H1 (cell line): Measurements from ENCODE around the gene SLC26A4.

Experiments
- CBX5 ChIP-seq: fragments of 300-800, 300-1000 bp; sonication (generic); IDR thresholded peaks from 2 replicates; pipeline ENCODE4 v1.7.1; 2016; ENCODE audit warnings: antibody characterized with exemption, low read length, low read depth
- JUND ChIP-seq: IDR thresholded peaks from 2 replicates; pipeline ENCODE4 v1.6.1; 2011; ENCODE audit warnings: mild to moderate bottlenecking, improper control_type of control experiment, low read length
- SIX5 ChIP-seq: IDR thresholded peaks from 2 replicates; pipeline ENCODE4 v1.6.1; 2011; ENCODE audit warnings: mild to moderate bottlenecking, low read depth, low read length
- TAF1 ChIP-seq: IDR thresholded peaks from 2 replicates; pipeline ENCODE4 v1.6.1; 2011; ENCODE audit warnings: mild to moderate bottlenecking, low read depth, low read length
- TF ChIP-seq, protein P1 (sequence below), 3 experiments: IDR thresholded peaks; 1 replicate in 2 of 3; 2 replicates in 1 of 3; pipeline versions ENCODE4 v1.5.1 to v1.6.1; 2011; ENCODE audit warnings: low read length in 3 of 3, mild to moderate bottlenecking in 3 of 3, inconsistent platforms in 2 of 3, low read depth in 1 of 3, moderate library complexity in 1 of 3; ENCODE audit not compliant: insufficient read depth in 1 of 3; ENCODE audit errors: control extremely low read depth in 1 of 3

DNA sequence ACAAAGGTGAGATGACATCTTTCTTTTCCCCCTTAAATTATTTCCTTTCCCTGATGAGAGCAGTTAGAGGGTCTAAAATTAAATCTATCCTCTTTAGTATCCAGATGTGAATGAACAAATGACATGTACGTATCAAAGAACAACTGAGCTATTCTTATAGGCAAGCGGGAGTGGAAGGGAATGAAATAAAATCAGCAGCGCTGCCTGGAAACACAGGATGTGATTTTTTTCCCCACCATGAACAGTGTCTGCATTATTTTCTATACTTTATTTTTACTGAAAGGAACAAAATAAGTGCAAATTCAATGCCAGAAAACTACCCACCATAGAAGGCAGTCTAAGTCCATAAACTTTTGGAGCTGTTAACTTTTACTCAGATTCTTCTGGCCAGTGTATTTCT, 40.6 kb downstream of the SLC26A4 start:
- TF ChIP-seq JUND: no peak
- TF ChIP-seq CBX5: no peak
- TF ChIP-seq, protein P1, sequence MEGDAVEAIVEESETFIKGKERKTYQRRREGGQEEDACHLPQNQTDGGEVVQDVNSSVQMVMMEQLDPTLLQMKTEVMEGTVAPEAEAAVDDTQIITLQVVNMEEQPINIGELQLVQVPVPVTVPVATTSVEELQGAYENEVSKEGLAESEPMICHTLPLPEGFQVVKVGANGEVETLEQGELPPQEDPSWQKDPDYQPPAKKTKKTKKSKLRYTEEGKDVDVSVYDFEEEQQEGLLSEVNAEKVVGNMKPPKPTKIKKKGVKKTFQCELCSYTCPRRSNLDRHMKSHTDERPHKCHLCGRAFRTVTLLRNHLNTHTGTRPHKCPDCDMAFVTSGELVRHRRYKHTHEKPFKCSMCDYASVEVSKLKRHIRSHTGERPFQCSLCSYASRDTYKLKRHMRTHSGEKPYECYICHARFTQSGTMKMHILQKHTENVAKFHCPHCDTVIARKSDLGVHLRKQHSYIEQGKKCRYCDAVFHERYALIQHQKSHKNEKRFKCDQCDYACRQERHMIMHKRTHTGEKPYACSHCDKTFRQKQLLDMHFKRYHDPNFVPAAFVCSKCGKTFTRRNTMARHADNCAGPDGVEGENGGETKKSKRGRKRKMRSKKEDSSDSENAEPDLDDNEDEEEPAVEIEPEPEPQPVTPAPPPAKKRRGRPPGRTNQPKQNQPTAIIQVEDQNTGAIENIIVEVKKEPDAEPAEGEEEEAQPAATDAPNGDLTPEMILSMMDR (IDR thresholded peaks at IDR 0.05; ENCODE audit: control extremely low read depth in 1 of 3, insufficient read depth in 1 of 3, low read depth in 1 of 3, low read length in 3 of 3): no peak
- TF ChIP-seq TAF1: no peak
- no peak for TF ChIP-seq SIX5
